NCI-H2227 (cell line): ENCODE measurements around the gene MPEG1.

Experiments used
- DNase-seq: peaks from one replicate; lab custom pipeline; 2025; ENCODE audit not compliant: unreplicated experiment; lab: John Stamatoyannopoulos, UW

Gene MPEG1

GRCh38 chr11:59191095-59191494, 21.6 kb downstream of the MPEG1 start:
- DNase-seq, result no peak

- DNase-seq, result no peak
These were observed 22.7 kb downstream of the MPEG1 start for GRCh38 chr11:59189986-59190385.

GRCh38 chr11:59188954-59189353, 23.8 kb downstream of the MPEG1 start:
- no peak for DNase-seq

GRCh38 chr11:59187587-59187986, 25.1 kb downstream of the MPEG1 start:
- no peak for DNase-seq

GRCh38 chr11:59187035-59187434, 25.7 kb downstream of the MPEG1 start:
- no peak for DNase-seq

GRCh38 chr11:59186130-59186594, 26.6 kb downstream of the MPEG1 start:
- peak; percentile 14 for DNase-seq

- DNase-seq, result no peak
These were observed 27.3 kb downstream of the MPEG1 start for GRCh38 chr11:59185386-59185945.

GRCh38 chr11:59184691-59185339, 27.9 kb downstream of the MPEG1 start:
- no peak for DNase-seq

GRCh38 chr11:59183771-59184170, 29.0 kb downstream of the MPEG1 start:
- no peak for DNase-seq

GRCh38 chr11:59182457-59183151, 30.1 kb downstream of the MPEG1 start:
- no peak for DNase-seq

GRCh38 chr11:59181746-59182456, 30.8 kb downstream of the MPEG1 start:
- no peak for DNase-seq

GRCh38 chr11:59180907-59181306, 31.8 kb downstream of the MPEG1 start:
- no peak for DNase-seq

GRCh38 chr11:59180168-59180776, 32.5 kb downstream of the MPEG1 start:
- DNase-seq, result no peak

- no peak for DNase-seq
These were observed 33.6 kb downstream of the MPEG1 start for GRCh38 chr11:59179121-59179520.

GRCh38 chr11:59178402-59178801, 34.3 kb downstream of the MPEG1 start:
- DNase-seq, result no peak

- DNase-seq, result no peak
These were observed 36.4 kb downstream of the MPEG1 start for GRCh38 chr11:59176330-59176729.

GRCh38 chr11:59175091-59175501, 37.6 kb downstream of the MPEG1 start:
- DNase-seq, result no peak

GRCh38 chr11:59174664-59175033, 38.1 kb downstream of the MPEG1 start:
- no peak for DNase-seq

GRCh38 chr11:59173964-59174663, 38.6 kb downstream of the MPEG1 start:
- DNase-seq, result no peak

GRCh38 chr11:59173080-59173963, 39.4 kb downstream of the MPEG1 start:
- peak; percentile 48 for DNase-seq
